Suprapubic skin (tissue), 4 donors: ENCODE measurements around the gene FAF1.

Source experiments
- CTCF ChIP-seq, 2 donors: fragments of 200-600 bp in 1 of 2; fragments of 450-650 bp in 1 of 2; sonication (generic) in 1 of 2; IDR thresholded peaks; one replicate each; pipeline ENCODE4 v1.5.1; 2016 to 2019; ENCODE audit warnings: antibody characterized with exemption in 2 of 2, mild to moderate bottlenecking in 1 of 2, moderate library complexity in 1 of 2
- EP300 ChIP-seq: sonication (generic); formaldehyde crosslinking; IDR thresholded peaks from one replicate; pipeline ENCODE4 v1.6.1; 2017; ENCODE audit warnings: antibody characterized with exemption
- POLR2A ChIP-seq, 2 donors: fragments of 450-650 bp; IDR thresholded peaks; one replicate each; pipeline ENCODE4 v1.6.1; 2017; ENCODE audit warnings: antibody characterized with exemption in 2 of 2, mild to moderate bottlenecking in 2 of 2, moderate library complexity in 2 of 2
- POLR2AphosphoS5 ChIP-seq, 3 donors: sonication (generic); formaldehyde crosslinking; IDR thresholded peaks; one replicate each; pipeline ENCODE4 v1.6.1; 2017; ENCODE audit warnings: antibody characterized with exemption in 3 of 3

- TF ChIP-seq CTCF (IDR thresholded peaks at IDR 0.05) (no peak), EP300 (no peak), POLR2AphosphoS5 (IDR thresholded peaks at IDR 0.05) (no peak), POLR2A (IDR thresholded peaks at IDR 0.05) (no peak)
These were observed 82.4 kb downstream of the FAF1 start for GRCh38 chr1:50877641-50878040.
